ENCODE data around the gene PMM2. TPM values are rescaled to one million over a fixed set of nuclear protein-coding genes. Genes with fewer than 3 reads are reported as not detected.

Gene PMM2
- total and polyA plus RNA-seq, 2 donors (not counting 3 experiments of a cell fraction or from before 2014, with no cell fraction given): 29.0 to 61.3 TPM

GRCh38 chr16:8853611-8854010 is 56.0 kb downstream of the PMM2 start:
- Histone ChIP-seq H3K4me1 (ENCODE audit: control insufficient read depth, extremely low read depth, insufficient read depth, low read length) (peaks cover 30% of the 10 kb centered on the region), H3K79me2 (ENCODE audit: control insufficient read depth, insufficient read depth, low read length) (no peaks in the 10 kb centered on the region), H3K27me3 (ENCODE audit: control insufficient read depth in 2 of 2, insufficient read depth in 2 of 2, low read length in 2 of 2) (no peaks in the 10 kb centered on the region), H3K4me2 (ENCODE audit: insufficient read depth, low read length) (no peak overlapping the region), H4K20me1 (replicated peaks; ENCODE audit: control insufficient read depth, extremely low read depth, insufficient read depth, low read length) (no peaks in the 10 kb centered on the region), H3K4me3 (replicated peaks in 1 of 3; ENCODE audit: insufficient read depth in 1 of 3, low read depth in 1 of 3, low read length in 3 of 3) (no peak overlapping the region), H3K9ac (replicated peaks; ENCODE audit: extremely low read depth, insufficient read depth, low read length) (no peak overlapping the region), H3K36me3 (ENCODE audit: control insufficient read depth in 2 of 2, extremely low read depth in 1 of 2, insufficient read depth in 2 of 2, low read length in 2 of 2) (peaks cover 3 to 29% of the 10 kb centered on the region in 2 experiments), H3K9me1 (replicated peaks; ENCODE audit: control insufficient read depth, extremely low read depth, insufficient read depth, low read length) (no peaks in the 10 kb centered on the region), H3K27ac (ENCODE audit: insufficient read depth, low read depth, low read length) (no peak overlapping the region), H3K9me3 (replicated peaks; ENCODE audit: control insufficient read depth, insufficient read depth, low read length) (no peaks in the 10 kb centered on the region), H2AFZ (ENCODE audit: low read depth, low read length) (no peak overlapping the region)
- TF ChIP-seq MYC (IDR thresholded peaks at IDR 0.05; ENCODE audit: low read depth, low read length) (no peak), EZH2 (IDR thresholded peaks at IDR 0.05; ENCODE audit: borderline replicate concordance, low read depth, low read length, severe bottlenecking) (no peak), POLR2A (IDR thresholded peaks at IDR 0.05; ENCODE audit: low read depth, low read length) (no peak), GATA2 (IDR thresholded peaks at IDR 0.05; ENCODE audit: insufficient read depth, insufficient read length, low read depth, low read length) (no peak), JUN (IDR thresholded peaks at IDR 0.05; ENCODE audit: borderline replicate concordance, insufficient read depth, insufficient read length, low read depth) (no peak), MAX (IDR thresholded peaks at IDR 0.05; ENCODE audit: insufficient read depth, insufficient read length) (no peak), FOS (IDR thresholded peaks at IDR 0.05; ENCODE audit: borderline replicate concordance, insufficient read depth, low read length) (no peak), CTCF (IDR thresholded peaks at IDR 0.05; ENCODE audit: extremely low read depth in 1 of 2, insufficient read depth in 1 of 2, low read depth in 1 of 2, low read length in 2 of 2) (no peak)
- DNase-seq (ENCODE audit: low read depth, low spot score) (no peak), FAIRE-seq (no peak)
- no TSS peak for BruUV-seq (replicated peaks)
- ChIA-PET CTCF (interaction anchor here (1.0 to 1.5 kb wide), 3 partner anchors 15 to 27 kb away, joined by 3 to 4 read pairs (median 4); partner anchors contain the start of gene CARHSP1), POLR2A (interaction anchor here (0.6 to 1.6 kb wide), 3 partner anchors 8 to 21 kb away, joined by 3 to 8 read pairs (median 7); partner anchors contain the start of gene CARHSP1)
- dilution Hi-C loops (cut with MboI; ENCODE audit: extremely low pct_ligation_motif_present, low sequenced_read_pairs) (no loop called here), intact Hi-C loops (cut with micrococcal nuclease) (no loop called here)
